Inflammatory macrophage (primary cell): ENCODE results near the gene CHDH.

ENCODE experiments used
- DNase-seq, 2 donors: peaks; one replicate each; pipeline ENCODE4 v3.0.0-alpha.2; 2020 to 2022

Gene CHDH

GRCh38 chr3:53823956-53824657 is 22.1 kb downstream of the CHDH start:
- no peak for DNase-seq

- DNase-seq: no peak
Measured at GRCh38 chr3:53823026-53823955, 22.9 kb downstream of the CHDH start.

GRCh38 chr3:53822331-53822741 is 23.9 kb downstream of the CHDH start:
- no peak for DNase-seq

GRCh38 chr3:53821631-53822121 is 24.5 kb downstream of the CHDH start:
- no peak for DNase-seq

- no peak for DNase-seq
Measured at GRCh38 chr3:53820756-53821580, 25.3 kb downstream of the CHDH start.

GRCh38 chr3:53820084-53820483 is 26.1 kb downstream of the CHDH start:
- no peak for DNase-seq

GRCh38 chr3:53819163-53819868 is 26.9 kb downstream of the CHDH start:
- DNase-seq: no peak

- DNase-seq: no peak
Measured at GRCh38 chr3:53818221-53819162, 27.7 kb downstream of the CHDH start.

GRCh38 chr3:53817809-53818208 is 28.4 kb downstream of the CHDH start:
- DNase-seq: no peak

GRCh38 chr3:53817211-53817610 is 29.0 kb downstream of the CHDH start:
- no peak for DNase-seq

GRCh38 chr3:53816425-53816824 is 29.8 kb downstream of the CHDH start:
- DNase-seq: no peak

GRCh38 chr3:53815651-53816050 is 30.6 kb downstream of the CHDH start:
- no peak for DNase-seq

- DNase-seq: no peak
Measured at GRCh38 chr3:53815067-53815466, 31.2 kb downstream of the CHDH start.

GRCh38 chr3:53813876-53814275 is 32.3 kb downstream of the CHDH start:
- DNase-seq: no peak

- no peak for DNase-seq
Measured at GRCh38 chr3:53813229-53813628, 33.0 kb downstream of the CHDH start.

GRCh38 chr3:53812434-53812833 is 33.8 kb downstream of the CHDH start:
- no peak for DNase-seq

GRCh38 chr3:53811143-53811927 is 34.9 kb downstream of the CHDH start:
- DNase-seq: no peak

GRCh38 chr3:53809764-53810400 is 36.3 kb downstream of the CHDH start:
- no peak for DNase-seq

GRCh38 chr3:53809267-53809666 is 37.0 kb downstream of the CHDH start:
- DNase-seq: no peak

- no peak for DNase-seq
Measured at GRCh38 chr3:53808496-53808895, 37.7 kb downstream of the CHDH start.
